Tibial nerve (tissue), 4 donors: Measurements from ENCODE around the gene ZNRF1.

Source experiments
- EP300 ChIP-seq, 2 donors: sonication (generic); formaldehyde crosslinking; IDR thresholded peaks; one replicate each; pipeline ENCODE4 v1.6.1; 2017; ENCODE audit warnings: antibody characterized with exemption in 2 of 2, mild to moderate bottlenecking in 1 of 2
- TF ChIP-seq, protein P1 (sequence below), 5 experiments: fragments of 200-600 bp in 3 of 5; fragments of 450-650 bp in 2 of 5; sonication (generic) in 3 of 5; IDR thresholded peaks; one replicate each; pipeline ENCODE4 v1.5.1; 2016 to 2019; ENCODE audit warnings: antibody characterized with exemption in 5 of 5, mild to moderate bottlenecking in 3 of 5, moderate library complexity in 2 of 5

- TF ChIP-seq EP300 (IDR thresholded peaks at IDR 0.05): no peak
- TF ChIP-seq, protein P1, sequence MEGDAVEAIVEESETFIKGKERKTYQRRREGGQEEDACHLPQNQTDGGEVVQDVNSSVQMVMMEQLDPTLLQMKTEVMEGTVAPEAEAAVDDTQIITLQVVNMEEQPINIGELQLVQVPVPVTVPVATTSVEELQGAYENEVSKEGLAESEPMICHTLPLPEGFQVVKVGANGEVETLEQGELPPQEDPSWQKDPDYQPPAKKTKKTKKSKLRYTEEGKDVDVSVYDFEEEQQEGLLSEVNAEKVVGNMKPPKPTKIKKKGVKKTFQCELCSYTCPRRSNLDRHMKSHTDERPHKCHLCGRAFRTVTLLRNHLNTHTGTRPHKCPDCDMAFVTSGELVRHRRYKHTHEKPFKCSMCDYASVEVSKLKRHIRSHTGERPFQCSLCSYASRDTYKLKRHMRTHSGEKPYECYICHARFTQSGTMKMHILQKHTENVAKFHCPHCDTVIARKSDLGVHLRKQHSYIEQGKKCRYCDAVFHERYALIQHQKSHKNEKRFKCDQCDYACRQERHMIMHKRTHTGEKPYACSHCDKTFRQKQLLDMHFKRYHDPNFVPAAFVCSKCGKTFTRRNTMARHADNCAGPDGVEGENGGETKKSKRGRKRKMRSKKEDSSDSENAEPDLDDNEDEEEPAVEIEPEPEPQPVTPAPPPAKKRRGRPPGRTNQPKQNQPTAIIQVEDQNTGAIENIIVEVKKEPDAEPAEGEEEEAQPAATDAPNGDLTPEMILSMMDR (IDR thresholded peaks at IDR 0.05): no peak
Observed at GRCh38 chr16:75059411-75059810, 60.6 kb downstream of the ZNRF1 start.
